ENCODE data around the gene FGF18.

GRCh38 chr5:171422902-171423663, 3.6 kb downstream of the FGF18 start:
- no peak for TF ChIP-seq EZH2 (IDR thresholded peaks at IDR 0.05; ENCODE audit: low read depth, unreplicated experiment)
- no peak for TF ChIP-seq CTCF (conservative IDR thresholded peaks at IDR 0.05; ENCODE audit: low read depth in 2 of 2)
